ENCODE measurements around the gene AVEN.

The AVEN gene

DNA sequence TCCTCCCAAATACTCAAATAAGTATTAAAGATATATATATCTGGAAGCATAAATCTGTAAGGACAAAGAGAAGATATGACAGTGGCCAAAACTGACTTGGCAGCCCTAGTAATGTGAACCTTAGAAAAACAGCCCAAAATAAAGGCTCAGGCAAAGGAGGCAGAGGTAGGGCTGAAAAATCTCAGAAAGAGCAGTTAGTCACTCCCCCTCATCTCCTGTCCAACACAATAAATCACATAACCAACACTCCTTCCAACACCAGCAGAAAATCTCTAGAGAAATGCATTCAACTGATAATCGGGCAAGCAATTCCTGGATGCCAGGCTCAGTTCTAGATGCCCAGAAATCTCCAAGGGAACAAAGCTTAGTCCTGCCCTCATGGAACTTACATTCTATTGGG is 92.9 kb downstream of the AVEN start:
- in situ Hi-C loops (cut with MboI; ENCODE audit: low pct_unique_long_range_greater_than_20kb, low sequenced_read_pairs, unreplicated experiment): no loop called here
- TF ChIP-seq, protein P1, sequence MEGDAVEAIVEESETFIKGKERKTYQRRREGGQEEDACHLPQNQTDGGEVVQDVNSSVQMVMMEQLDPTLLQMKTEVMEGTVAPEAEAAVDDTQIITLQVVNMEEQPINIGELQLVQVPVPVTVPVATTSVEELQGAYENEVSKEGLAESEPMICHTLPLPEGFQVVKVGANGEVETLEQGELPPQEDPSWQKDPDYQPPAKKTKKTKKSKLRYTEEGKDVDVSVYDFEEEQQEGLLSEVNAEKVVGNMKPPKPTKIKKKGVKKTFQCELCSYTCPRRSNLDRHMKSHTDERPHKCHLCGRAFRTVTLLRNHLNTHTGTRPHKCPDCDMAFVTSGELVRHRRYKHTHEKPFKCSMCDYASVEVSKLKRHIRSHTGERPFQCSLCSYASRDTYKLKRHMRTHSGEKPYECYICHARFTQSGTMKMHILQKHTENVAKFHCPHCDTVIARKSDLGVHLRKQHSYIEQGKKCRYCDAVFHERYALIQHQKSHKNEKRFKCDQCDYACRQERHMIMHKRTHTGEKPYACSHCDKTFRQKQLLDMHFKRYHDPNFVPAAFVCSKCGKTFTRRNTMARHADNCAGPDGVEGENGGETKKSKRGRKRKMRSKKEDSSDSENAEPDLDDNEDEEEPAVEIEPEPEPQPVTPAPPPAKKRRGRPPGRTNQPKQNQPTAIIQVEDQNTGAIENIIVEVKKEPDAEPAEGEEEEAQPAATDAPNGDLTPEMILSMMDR (IDR thresholded peaks at IDR 0.05; ENCODE audit: extremely low read depth, insufficient read depth, missing control alignments): no peak
- DNase-seq (ENCODE audit: low spot score): no peak

DNA sequence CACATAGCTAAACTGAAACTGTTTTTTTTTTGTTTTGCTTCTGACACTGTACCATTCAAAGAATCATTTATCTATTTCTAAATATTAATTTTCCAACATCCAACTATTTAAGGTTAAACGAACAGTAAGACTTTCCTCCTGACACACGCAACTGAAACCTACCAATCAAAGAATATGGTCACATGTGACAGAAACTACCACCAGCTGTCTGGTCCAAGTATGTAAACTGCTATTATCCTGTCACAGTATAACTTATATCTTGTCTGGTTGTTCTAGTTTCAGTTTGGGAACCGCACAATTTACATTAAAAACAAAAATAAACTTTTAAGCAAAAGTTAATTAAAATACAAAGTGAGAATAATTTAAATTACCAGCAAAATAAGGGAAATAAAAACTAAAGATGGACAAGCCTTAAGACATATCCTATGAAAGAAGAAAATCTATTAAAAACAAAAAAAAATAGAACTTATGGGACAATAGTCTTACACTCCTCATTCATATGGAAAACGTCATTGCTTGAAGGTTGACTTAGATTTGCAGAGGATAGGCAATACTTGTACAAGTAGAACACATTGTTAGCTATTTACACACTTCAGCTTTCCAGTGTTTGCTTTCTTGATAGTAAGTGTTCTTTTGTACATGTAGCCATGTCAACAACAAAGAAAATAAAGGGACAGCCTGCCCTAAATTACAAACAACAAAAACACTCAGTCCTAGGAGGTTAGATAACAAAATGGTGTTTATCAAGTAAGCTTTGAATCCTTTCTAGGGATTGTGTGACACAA is 97.5 kb downstream of the AVEN start:
- peak; percentile 39 for DNase-seq (ENCODE audit: low spot score)
- in situ Hi-C loops (cut with MboI; ENCODE audit: low pct_unique_long_range_greater_than_20kb, low sequenced_read_pairs, unreplicated experiment): no loop called here
- TF ChIP-seq, protein P1 (IDR thresholded peaks at IDR 0.05; ENCODE audit: extremely low read depth, insufficient read depth, missing control alignments): no peak

DNA sequence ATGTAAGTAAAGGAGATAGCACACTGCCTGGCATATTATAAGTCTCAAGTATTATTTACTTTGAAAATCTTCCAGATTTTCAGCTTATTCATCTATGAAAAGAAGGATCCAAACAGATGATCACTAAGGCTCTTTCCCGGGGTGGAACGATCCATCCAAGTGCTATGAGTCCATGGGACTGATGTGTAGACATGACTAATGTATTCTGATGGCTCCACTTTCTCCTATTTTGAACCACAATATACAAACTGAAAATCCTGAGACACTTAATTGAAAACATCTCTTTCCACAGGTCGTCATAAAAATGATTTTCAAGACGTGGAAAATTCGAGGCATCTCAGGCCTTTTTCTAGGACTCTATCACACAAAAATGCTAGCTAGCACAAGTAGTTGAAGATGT is 104.1 kb downstream of the AVEN start:
- TF ChIP-seq, protein P1 (IDR thresholded peaks at IDR 0.05; ENCODE audit: extremely low read depth, insufficient read depth, missing control alignments): no peak
- no peak for DNase-seq (ENCODE audit: low spot score)
- in situ Hi-C loops (cut with MboI; ENCODE audit: low pct_unique_long_range_greater_than_20kb, low sequenced_read_pairs, unreplicated experiment): no loop called here

DNA sequence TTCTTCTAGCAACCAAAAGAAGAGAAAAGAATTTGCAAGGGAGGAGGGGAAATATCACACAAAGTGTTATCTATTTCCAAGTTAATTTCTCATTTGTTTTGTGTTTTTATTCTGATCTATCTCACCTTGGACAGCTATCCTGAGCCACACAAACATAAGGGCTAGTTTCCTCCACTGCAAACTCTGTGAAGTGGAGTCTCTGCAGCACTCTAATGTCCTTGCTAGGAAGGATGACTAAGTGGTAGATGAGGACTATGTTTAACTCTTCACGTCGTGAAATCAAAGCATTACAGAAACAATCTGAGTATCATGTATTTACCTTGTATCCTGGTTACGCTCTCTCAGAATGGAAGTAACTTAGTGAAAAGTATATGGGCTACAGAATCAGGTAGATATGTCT is 104.6 kb downstream of the AVEN start:
- in situ Hi-C loops (cut with MboI; ENCODE audit: low pct_unique_long_range_greater_than_20kb, low sequenced_read_pairs, unreplicated experiment): no loop called here
- TF ChIP-seq, protein P1 (IDR thresholded peaks at IDR 0.05; ENCODE audit: extremely low read depth, insufficient read depth, missing control alignments): no peak
- no peak for DNase-seq (ENCODE audit: low spot score)

DNA sequence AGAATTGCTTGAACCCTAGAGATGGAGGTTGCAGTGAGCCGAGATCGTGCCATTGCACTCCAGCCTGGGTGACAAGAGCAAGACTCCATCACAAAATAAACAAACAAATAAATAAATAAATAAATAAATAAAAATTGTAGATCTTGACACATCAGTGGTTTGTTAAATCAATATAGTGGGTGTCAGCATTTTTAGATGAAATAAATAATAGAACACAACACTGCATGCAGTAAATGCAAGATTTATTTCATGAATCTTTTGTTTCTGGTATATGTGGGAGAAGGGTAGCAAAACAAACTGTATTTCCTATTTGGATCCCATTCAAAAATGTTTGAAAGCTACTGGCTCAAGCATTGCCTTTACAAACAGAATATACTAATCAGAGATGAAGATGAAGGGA is 106.3 kb downstream of the AVEN start:
- in situ Hi-C loops (cut with MboI; ENCODE audit: low pct_unique_long_range_greater_than_20kb, low sequenced_read_pairs, unreplicated experiment): no loop called here
- TF ChIP-seq, protein P1 (IDR thresholded peaks at IDR 0.05; ENCODE audit: extremely low read depth, insufficient read depth, missing control alignments): no peak

DNA sequence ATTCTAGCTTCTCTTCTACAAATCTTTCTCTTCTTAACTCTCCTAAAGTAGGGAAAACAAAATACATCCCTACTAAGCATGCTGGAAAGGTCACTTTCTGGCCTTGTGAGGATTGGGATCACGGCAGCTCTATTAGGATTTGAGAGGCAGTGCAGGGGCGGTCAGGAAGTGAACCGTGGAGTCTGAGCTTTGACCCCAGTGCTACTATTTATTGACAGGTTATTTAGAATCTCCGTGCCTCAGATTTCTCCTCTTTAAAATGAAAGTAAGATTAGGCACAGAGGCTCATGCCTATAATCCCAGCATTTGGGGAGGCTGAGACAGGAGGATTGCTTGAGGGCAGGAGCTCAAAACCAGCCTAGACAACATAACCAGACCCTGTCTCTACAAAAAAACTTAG is 112.7 kb downstream of the AVEN start:
- TF ChIP-seq, protein P1 (IDR thresholded peaks at IDR 0.05; ENCODE audit: extremely low read depth, insufficient read depth, missing control alignments): no peak
- no peak for DNase-seq (ENCODE audit: low spot score)
- in situ Hi-C loops (cut with MboI; ENCODE audit: low pct_unique_long_range_greater_than_20kb, low sequenced_read_pairs, unreplicated experiment): no loop called here

More for the DNA sequence above, 106.3 kb downstream of the AVEN start:
- no peak for DNase-seq (ENCODE audit: low spot score)

Measured in GM13977 (cell line).